SK-N-SH treated with all-trans-retinoic acid at 6 μM for 48 hours (cell line): Measurements from ENCODE around the gene CNPPD1.

Experiments used
- ZC3H10 ChIP-seq: fragments of 250-450 bp; sonication (Bioruptor Pico); IDR thresholded peaks from 2 replicates; pipeline ENCODE4 v1.5.1; 2021; ENCODE audit warnings: mild to moderate bottlenecking, moderate library complexity
- ZNF8 ChIP-seq: fragments of 450-650 bp; formaldehyde crosslinking; IDR thresholded peaks from 2 replicates; pipeline ENCODE4 v1.5.0; 2020; ENCODE audit warnings: mild to moderate bottlenecking, moderate library complexity
- TF ChIP-seq, protein P1 (sequence below): fragments of 250-450 bp; sonication (Bioruptor Pico); IDR thresholded peaks from 2 replicates; pipeline ENCODE4 v1.8.0; 2020; ENCODE audit warnings: mild to moderate bottlenecking, moderate library complexity, borderline replicate concordance

DNA sequence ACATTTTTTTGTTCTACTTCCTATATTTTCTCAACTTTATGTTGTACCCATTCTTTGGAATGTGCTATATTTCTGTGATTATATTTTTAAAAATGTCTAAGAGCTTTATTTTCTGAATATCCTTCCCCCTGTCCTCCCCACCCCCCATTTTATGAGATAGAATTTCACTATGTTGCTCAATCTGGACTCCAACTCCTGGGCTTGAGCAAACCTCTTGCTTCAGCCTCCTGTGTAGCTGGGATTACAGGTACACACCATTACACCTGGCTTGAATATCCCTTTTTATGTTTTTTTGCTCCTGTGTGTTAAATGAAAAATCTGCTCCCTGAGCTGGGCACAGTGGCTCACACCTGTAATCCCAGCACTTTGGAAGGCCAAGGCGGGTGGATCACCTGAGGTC lies 20.7 kb upstream of the CNPPD1 start:
- TF ChIP-seq ZC3H10 (CRISPR knock-in tag): no peak
- TF ChIP-seq ZNF8: no peak
- TF ChIP-seq, protein P1, sequence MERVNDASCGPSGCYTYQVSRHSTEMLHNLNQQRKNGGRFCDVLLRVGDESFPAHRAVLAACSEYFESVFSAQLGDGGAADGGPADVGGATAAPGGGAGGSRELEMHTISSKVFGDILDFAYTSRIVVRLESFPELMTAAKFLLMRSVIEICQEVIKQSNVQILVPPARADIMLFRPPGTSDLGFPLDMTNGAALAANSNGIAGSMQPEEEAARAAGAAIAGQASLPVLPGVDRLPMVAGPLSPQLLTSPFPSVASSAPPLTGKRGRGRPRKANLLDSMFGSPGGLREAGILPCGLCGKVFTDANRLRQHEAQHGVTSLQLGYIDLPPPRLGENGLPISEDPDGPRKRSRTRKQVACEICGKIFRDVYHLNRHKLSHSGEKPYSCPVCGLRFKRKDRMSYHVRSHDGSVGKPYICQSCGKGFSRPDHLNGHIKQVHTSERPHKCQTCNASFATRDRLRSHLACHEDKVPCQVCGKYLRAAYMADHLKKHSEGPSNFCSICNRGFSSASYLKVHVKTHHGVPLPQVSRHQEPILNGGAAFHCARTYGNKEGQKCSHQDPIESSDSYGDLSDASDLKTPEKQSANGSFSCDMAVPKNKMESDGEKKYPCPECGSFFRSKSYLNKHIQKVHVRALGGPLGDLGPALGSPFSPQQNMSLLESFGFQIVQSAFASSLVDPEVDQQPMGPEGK (CRISPR knock-in tag): no peak
